ENCODE results near the gene CFAP70.

DNA sequence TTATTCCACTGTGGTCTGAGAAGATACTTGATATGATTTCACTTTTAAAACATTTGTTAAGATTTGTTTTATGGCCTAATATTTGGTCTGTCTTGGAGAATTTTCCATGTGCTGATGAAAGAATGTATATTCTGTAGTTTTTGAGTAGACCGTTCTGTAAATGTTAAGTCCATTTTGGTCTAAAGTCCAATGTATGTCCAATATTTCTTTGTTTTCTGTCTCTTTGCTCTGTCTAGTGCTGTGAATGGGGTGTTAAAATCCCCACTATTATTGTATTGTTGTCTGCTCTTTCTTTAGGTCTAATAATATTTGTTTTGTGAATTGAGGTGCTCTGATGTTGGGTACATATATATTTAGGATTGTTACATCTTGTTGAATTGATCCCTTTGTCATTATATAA is 142.9 kb downstream of the CFAP70 start:
- TF ChIP-seq, protein P1, sequence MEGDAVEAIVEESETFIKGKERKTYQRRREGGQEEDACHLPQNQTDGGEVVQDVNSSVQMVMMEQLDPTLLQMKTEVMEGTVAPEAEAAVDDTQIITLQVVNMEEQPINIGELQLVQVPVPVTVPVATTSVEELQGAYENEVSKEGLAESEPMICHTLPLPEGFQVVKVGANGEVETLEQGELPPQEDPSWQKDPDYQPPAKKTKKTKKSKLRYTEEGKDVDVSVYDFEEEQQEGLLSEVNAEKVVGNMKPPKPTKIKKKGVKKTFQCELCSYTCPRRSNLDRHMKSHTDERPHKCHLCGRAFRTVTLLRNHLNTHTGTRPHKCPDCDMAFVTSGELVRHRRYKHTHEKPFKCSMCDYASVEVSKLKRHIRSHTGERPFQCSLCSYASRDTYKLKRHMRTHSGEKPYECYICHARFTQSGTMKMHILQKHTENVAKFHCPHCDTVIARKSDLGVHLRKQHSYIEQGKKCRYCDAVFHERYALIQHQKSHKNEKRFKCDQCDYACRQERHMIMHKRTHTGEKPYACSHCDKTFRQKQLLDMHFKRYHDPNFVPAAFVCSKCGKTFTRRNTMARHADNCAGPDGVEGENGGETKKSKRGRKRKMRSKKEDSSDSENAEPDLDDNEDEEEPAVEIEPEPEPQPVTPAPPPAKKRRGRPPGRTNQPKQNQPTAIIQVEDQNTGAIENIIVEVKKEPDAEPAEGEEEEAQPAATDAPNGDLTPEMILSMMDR (IDR thresholded peaks at IDR 0.05 in 2 of 3, conservative IDR thresholded peaks at IDR 0.05 in 1 of 3; ENCODE audit: borderline replicate concordance in 1 of 3, insufficient read depth in 1 of 3, low read depth in 2 of 3, low read length in 2 of 3) = no peak
- no peak for TF ChIP-seq ZNF274 (IDR thresholded peaks at IDR 0.05; ENCODE audit: low read depth, low read length)
- no peak for TF ChIP-seq EZH2 (IDR thresholded peaks at IDR 0.05)
- no peak for TF ChIP-seq POLR2A (IDR thresholded peaks at IDR 0.05; ENCODE audit: borderline replicate concordance, extremely low read depth, insufficient read depth, insufficient read length)
- TF ChIP-seq, protein P2, sequence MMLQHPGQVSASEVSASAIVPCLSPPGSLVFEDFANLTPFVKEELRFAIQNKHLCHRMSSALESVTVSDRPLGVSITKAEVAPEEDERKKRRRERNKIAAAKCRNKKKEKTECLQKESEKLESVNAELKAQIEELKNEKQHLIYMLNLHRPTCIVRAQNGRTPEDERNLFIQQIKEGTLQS (IDR thresholded peaks at IDR 0.05) = no peak
- TF ChIP-seq EZH2phosphoT487 (IDR thresholded peaks at IDR 0.05; ENCODE audit: borderline replicate concordance) = no peak
- TF ChIP-seq MAX (IDR thresholded peaks at IDR 0.05) = no peak
- no peak for TF ChIP-seq JUND (IDR thresholded peaks at IDR 0.05)
